Kidney epithelial cell (primary cell): ENCODE measurements around the gene TEKT3. TPM values are rescaled to one million over a fixed set of nuclear protein-coding genes. Genes with fewer than 3 reads are reported as not detected.
A peak's percentile ranks its signal among the peaks of the same experiment; 100 is the strongest.

Source experiments
- DNase-seq: peaks from one replicate; pipeline ENCODE4 v3.0.0-alpha.2; 2010; ENCODE audit warnings: low read depth
- H3K27me3 ChIP-seq: 2 replicates; pipeline ENCODE4 v1.6.0; 2011; ENCODE audit warnings: low read length; ENCODE audit not compliant: control insufficient read depth, insufficient read depth
- H3K36me3 ChIP-seq: 2 replicates; pipeline ENCODE4 v1.5.1; 2011; ENCODE audit warnings: low read length; ENCODE audit not compliant: control insufficient read depth, insufficient read depth
- H3K4me3 ChIP-seq: 2 replicates; pipeline ENCODE4 v1.5.1; 2011; ENCODE audit warnings: low read depth, mild to moderate bottlenecking, control low read depth, low read length
- total RNA-seq: library from RNA; depleted of rRNA; stranded (reverse); fragments of >200 nt; gene quantifications from 2 replicates; pipeline ENCODE4 v1.2.3, GENCODE V29; 2015
- TF ChIP-seq, protein P1 (sequence below): IDR thresholded peaks from 2 replicates; pipeline ENCODE4 v1.5.1; 2011; ENCODE audit warnings: mild to moderate bottlenecking, moderate library complexity, low read length, control low read depth, inconsistent platforms; ENCODE audit not compliant: insufficient read depth, poor library complexity, severe bottlenecking

The TEKT3 gene
- total RNA-seq, 1 donor from 2014 or later = not detected

DNA sequence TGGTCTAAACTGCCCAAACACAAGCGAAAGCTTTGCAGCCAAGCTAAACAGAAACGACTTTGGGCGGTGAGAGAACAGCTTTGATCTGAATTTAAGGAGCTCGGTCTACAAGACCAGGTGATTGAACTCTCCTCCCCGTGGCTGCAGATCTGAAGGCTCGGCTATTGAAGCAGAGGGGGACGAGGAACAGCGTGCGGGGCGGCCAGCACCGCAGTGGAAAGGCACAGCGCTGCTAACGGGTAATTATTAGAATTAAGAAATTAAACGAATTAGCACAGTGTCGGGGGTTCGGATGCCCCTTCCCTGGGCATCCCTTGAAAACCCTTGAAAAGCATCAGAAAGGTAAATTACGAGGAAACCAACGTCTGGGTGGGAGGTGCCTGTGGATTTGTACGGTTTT, 431 bp downstream of the TEKT3 start:
- Histone ChIP-seq H3K27me3 (peaks cover 6% of the 10 kb centered on the region), H3K36me3 (no peaks in the 10 kb centered on the region), H3K4me3 (peak overlapping the region; percentile 51)
- TF ChIP-seq, protein P1, sequence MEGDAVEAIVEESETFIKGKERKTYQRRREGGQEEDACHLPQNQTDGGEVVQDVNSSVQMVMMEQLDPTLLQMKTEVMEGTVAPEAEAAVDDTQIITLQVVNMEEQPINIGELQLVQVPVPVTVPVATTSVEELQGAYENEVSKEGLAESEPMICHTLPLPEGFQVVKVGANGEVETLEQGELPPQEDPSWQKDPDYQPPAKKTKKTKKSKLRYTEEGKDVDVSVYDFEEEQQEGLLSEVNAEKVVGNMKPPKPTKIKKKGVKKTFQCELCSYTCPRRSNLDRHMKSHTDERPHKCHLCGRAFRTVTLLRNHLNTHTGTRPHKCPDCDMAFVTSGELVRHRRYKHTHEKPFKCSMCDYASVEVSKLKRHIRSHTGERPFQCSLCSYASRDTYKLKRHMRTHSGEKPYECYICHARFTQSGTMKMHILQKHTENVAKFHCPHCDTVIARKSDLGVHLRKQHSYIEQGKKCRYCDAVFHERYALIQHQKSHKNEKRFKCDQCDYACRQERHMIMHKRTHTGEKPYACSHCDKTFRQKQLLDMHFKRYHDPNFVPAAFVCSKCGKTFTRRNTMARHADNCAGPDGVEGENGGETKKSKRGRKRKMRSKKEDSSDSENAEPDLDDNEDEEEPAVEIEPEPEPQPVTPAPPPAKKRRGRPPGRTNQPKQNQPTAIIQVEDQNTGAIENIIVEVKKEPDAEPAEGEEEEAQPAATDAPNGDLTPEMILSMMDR = no peak
- DNase-seq = no peak

DNA sequence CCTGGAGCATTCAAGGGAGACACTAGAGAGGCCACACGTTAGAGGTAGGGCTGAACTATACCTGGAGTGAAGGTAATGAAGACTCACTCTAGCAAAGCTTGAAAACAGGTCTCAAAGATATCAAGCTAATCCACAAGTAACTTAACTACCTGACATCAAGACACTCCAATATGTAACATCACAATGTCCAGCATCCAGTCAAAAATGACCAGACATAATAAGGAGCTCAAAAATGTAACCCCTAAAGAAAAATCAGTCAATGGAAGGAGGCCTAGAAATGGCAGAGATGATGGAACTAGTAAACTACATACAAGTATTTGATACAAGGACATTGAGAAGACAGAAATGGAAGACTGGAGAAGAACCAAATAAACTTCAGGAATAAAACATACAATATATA, 6.0 kb downstream of the TEKT3 start:
- H3K36me3 ChIP-seq = no peaks in the 10 kb centered on the region
- no peak for DNase-seq
- TF ChIP-seq, protein P1 = no peak
- no peaks in the 10 kb centered on the region for H3K27me3 ChIP-seq
- no peak overlapping the region for H3K4me3 ChIP-seq

DNA sequence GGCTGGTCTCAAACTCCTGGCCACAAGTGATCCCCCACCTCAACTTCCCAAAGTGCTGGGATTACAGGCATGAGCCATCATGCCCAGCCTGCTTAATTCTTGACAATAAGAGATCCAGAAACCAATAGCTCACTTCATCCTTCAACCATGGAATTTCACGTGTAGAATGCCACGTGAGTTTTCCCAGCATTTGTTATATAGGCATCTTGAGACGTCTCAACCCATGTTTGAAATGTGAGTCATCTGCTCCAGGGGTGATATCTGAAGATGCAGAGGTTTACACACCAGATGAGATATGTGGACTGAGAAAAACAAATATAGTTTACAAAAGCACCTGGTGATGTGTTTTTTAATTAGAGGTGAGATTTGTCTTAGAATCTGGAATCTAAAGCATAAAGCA, 7.1 kb downstream of the TEKT3 start:
- Histone ChIP-seq H3K4me3 (no peak overlapping the region), H3K27me3 (no peaks in the 10 kb centered on the region), H3K36me3 (no peaks in the 10 kb centered on the region)
- no peak for DNase-seq
- TF ChIP-seq, protein P1 = no peak

DNA sequence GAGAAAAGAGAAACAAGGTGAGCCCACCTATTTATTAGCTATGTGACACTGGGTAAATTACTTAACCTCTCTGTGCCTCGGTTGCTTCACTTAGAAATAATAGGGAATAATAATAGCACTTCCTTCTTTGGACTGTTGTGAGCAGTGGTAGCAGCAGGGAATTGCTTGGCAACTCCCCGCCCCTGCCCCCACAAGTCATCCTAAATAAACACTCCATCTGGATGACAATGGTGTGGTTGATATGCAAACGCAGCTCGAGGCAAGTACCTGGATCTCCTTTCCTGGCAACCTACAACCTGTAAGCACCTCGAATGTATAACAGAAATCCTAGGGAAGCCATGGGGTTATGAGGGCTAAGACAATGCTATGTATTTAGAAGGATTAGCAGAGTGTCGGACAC, 9.1 kb downstream of the TEKT3 start:
- DNase-seq = no peak
- no peaks in the 10 kb centered on the region for H3K27me3 ChIP-seq
- no peaks in the 10 kb centered on the region for H3K36me3 ChIP-seq
- TF ChIP-seq, protein P1 = no peak
- no peak overlapping the region for H3K4me3 ChIP-seq

DNA sequence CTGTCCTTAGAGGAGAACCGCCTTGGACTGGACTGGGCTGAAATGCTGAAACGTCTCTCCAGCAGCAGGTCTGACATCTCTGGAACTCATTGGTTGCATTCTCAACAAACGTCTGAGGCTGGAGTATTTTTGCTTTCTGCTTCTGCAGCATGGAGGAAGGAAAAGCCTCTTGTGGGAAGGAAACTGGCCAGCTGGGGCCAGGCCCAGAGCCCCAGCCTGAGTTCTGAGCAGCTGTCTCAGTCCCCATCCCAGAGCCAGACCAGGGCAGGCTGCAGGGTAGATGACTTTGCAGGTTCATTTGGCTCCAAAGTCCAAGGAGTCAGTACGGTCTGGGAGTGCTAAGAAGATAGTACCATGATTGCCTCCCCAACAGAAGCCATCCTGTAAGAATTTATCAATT, 18.3 kb downstream of the TEKT3 start:
- Histone ChIP-seq H3K27me3 (no peaks in the 10 kb centered on the region), H3K4me3 (no peak overlapping the region), H3K36me3 (no peaks in the 10 kb centered on the region)
- TF ChIP-seq, protein P1 = no peak
- DNase-seq = no peak

DNA sequence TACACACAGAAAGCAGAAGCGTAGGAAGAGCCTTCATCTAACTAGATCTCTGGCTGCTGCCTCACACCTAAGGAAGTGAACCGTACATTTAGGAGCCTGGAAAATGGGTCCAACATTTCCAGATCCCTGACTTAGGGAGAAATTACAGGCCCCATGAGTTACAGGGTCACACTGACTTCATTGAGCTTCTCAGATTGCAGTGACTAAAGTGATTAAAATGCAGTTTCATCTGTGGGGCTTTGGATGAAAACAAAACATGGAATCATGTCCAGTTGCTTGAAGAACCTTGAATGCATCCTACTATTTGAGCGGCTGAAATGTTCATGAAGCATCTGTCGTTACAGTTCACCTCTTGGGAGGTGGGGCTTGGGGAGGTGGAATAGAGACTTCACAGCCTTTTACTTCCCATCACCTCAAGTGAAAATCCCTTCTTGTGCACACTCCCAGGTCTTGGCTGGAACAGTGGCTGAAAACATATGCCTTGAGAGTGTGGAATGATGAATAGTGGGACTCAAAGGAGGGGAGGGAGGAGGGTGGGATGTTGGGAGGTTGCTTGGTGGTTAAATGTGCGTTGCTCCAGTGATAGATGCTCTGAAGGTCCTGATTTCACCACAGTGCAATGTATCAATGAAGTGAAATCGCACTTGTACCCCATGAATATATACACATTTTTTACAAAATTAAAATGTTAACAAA, 19.7 kb downstream of the TEKT3 start:
- no peaks in the 10 kb centered on the region for H3K36me3 ChIP-seq
- TF ChIP-seq, protein P1 = no peak
- H3K4me3 ChIP-seq = no peak overlapping the region
- no peaks in the 10 kb centered on the region for H3K27me3 ChIP-seq
- DNase-seq = no peak
